Panc1 (cell line): ENCODE measurements around the gene MAMDC2. TPM values are rescaled to one million over a fixed set of nuclear protein-coding genes. Genes with fewer than 3 reads are reported as not detected.

ENCODE experiments used
- ATAC-seq: fragments of 200-7000 bp; cut with Tn5 transposase; 2 replicates; pipeline ENCODE4 v1.9.1; 2020; ENCODE audit warnings: mild to moderate bottlenecking, moderate library complexity
- BruUV-seq: library from RNA; stranded (reverse); fragments of 400-500 nt; replicated peaks from 2 replicates; lab custom pipeline; 2021; lab: Mats Ljungman, UMichigan
- CTCF ChIA-PET: fragments of 300-600 bp; sonication (Branson Sonifier 250); formaldehyde crosslinking; loops from one replicate; lab custom pipeline; 2022; ENCODE audit warnings: antibody characterized with exemption; lab: Charles Lee
- POLR2A ChIA-PET: fragments of 300-600 bp; sonication (Branson Sonifier 250); formaldehyde crosslinking; loops from one replicate; lab custom pipeline; 2022; ENCODE audit warnings: antibody characterized with exemption; lab: Charles Lee
- DNase-seq: peaks from one replicate; pipeline ENCODE4 v3.0.0-alpha.2; 2010; ENCODE audit warnings: low read depth, low spot score
- H3K27ac ChIP-seq: 2 replicates; pipeline ENCODE4 v1.5.1; 2011; ENCODE audit warnings: mild to moderate bottlenecking, low read length, inconsistent platforms
- H3K27me3 ChIP-seq: fragments of 200-500 bp; sonication (Bioruptor generic); 2 replicates; pipeline ENCODE4 v1.6.0; 2014; ENCODE audit warnings: low read length, inconsistent platforms; ENCODE audit not compliant: control insufficient read depth, insufficient read depth
- H3K36me3 ChIP-seq: fragments of 200-500 bp; sonication (Bioruptor generic); 2 replicates; pipeline ENCODE4 v1.5.1; 2014; ENCODE audit warnings: inconsistent platforms, mild to moderate bottlenecking, low read length, moderate library complexity; ENCODE audit not compliant: control insufficient read depth, insufficient read depth
- H3K4me1 ChIP-seq: 2 replicates; pipeline ENCODE4 v1.5.1; 2011; ENCODE audit warnings: inconsistent platforms, mild to moderate bottlenecking, low read length, moderate library complexity; ENCODE audit not compliant: control insufficient read depth, insufficient read depth
- H3K4me3 ChIP-seq, 2 experiments: 2 replicates each; pipeline ENCODE4 v1.5.1; 2011 to 2012; ENCODE audit warnings: low read depth in 2 of 2, low read length in 2 of 2, mild to moderate bottlenecking in 2 of 2, inconsistent platforms in 1 of 2, moderate library complexity in 1 of 2
- H3K9me3 ChIP-seq: fragments of 200-500 bp; sonication (Bioruptor generic); 2 replicates; pipeline ENCODE4 v1.5.1; 2014; ENCODE audit warnings: low read depth, mild to moderate bottlenecking, inconsistent platforms, low read length, moderate library complexity; ENCODE audit not compliant: control insufficient read depth, insufficient read depth
- CTCF ChIP-seq: fragments of 450-650 bp; IDR thresholded peaks from 2 replicates; pipeline ENCODE4 v1.5.1; 2017; ENCODE audit warnings: mild to moderate bottlenecking
- POLR2AphosphoS5 ChIP-seq: IDR thresholded peaks from 2 replicates; pipeline ENCODE4 v1.6.1; 2012; ENCODE audit warnings: mild to moderate bottlenecking, low read depth, low read length, moderate library complexity
- REST ChIP-seq, 2 experiments: IDR thresholded peaks; 2 replicates each; pipeline ENCODE4 v1.6.1; 2011 to 2012; ENCODE audit warnings: low read depth in 2 of 2, control low read depth in 1 of 2, low read length in 1 of 2, mild to moderate bottlenecking in 1 of 2, moderate library complexity in 1 of 2; ENCODE audit not compliant: insufficient read depth in 1 of 2
- SIN3A ChIP-seq: IDR thresholded peaks from 2 replicates; pipeline ENCODE4 v1.6.1; 2012; ENCODE audit warnings: low read depth, mild to moderate bottlenecking, low read length, moderate library complexity, borderline replicate concordance; ENCODE audit not compliant: insufficient read depth
- TCF7L2 ChIP-seq: IDR thresholded peaks from 2 replicates; pipeline ENCODE4 v1.6.1; 2011; ENCODE audit warnings: mild to moderate bottlenecking, low read depth, low read length, inconsistent platforms
- in situ Hi-C: cut with HindIII; loops from 2 replicates; pipeline ENCODE4 v1.10.0; 2016; ENCODE audit warnings: low sequenced_read_pairs, low pct_unique_long_range_greater_than_20kb
- intact Hi-C: fragments of 100-400 bp; cut with micrococcal nuclease; formaldehyde crosslinking; loops from one replicate; pipeline ENCODE4 v1.10.0; 2022; ENCODE audit not compliant: unreplicated experiment
- total RNA-seq: library from RNA; stranded (reverse); gene quantifications from one replicate; pipeline ENCODE4 v1.2.1, GENCODE V29; 2021; ENCODE audit not compliant: unreplicated experiment

The MAMDC2 gene
- total RNA-seq, 1 experiment from 2014 or later: 1.5 TPM

GRCh38 chr9:70137577-70137976, 93.9 kb downstream of the MAMDC2 start:
- ChIA-PET CTCF (no interaction called here), POLR2A (no interaction called here)
- H3K4me1 ChIP-seq: no peaks in the 10 kb centered on the region
- TF ChIP-seq SIN3A: no peak
- no peak for TF ChIP-seq TCF7L2
- no peak for TF ChIP-seq REST (IDR thresholded peaks at IDR 0.05; ENCODE audit: insufficient read depth in 1 of 2, low read depth in 2 of 2, low read length in 1 of 2)
- no peak for TF ChIP-seq CTCF
- no peak for TF ChIP-seq POLR2AphosphoS5
- intact Hi-C loops (no loop called here), in situ Hi-C loops (no loop called here)
- DNase-seq (no peak), ATAC-seq (no peak)
- H3K9me3 ChIP-seq: no peaks in the 10 kb centered on the region
- no peaks in the 10 kb centered on the region; the same call in 1 of the 2 replicates for H3K36me3 ChIP-seq
- H3K4me3 ChIP-seq: no peak overlapping the region
- BruUV-seq: no TSS peak
- H3K27me3 ChIP-seq: no peaks in the 10 kb centered on the region
- H3K27ac ChIP-seq: no peak overlapping the region

GRCh38 chr9:70142101-70142500, 98.5 kb downstream of the MAMDC2 start:
- intact Hi-C loops (no loop called here), in situ Hi-C loops (no loop called here)
- Histone ChIP-seq H3K27me3 (no peaks in the 10 kb centered on the region), H3K9me3 (no peaks in the 10 kb centered on the region), H3K36me3 (no peaks in the 10 kb centered on the region), H3K27ac (no peak overlapping the region), H3K4me3 (no peak overlapping the region), H3K4me1 (no peaks in the 10 kb centered on the region)
- TF ChIP-seq CTCF: no peak
- TF ChIP-seq REST (IDR thresholded peaks at IDR 0.05; ENCODE audit: insufficient read depth in 1 of 2, low read depth in 2 of 2, low read length in 1 of 2): no peak
- POLR2A ChIA-PET: no interaction called here
- BruUV-seq: no TSS peak
- CTCF ChIA-PET: no interaction called here
- DNase-seq (no peak), ATAC-seq (no peak)
